ENCODE measurements around the gene LDHA. TPM values are rescaled to one million over a fixed set of nuclear protein-coding genes. Genes with fewer than 3 reads are reported as not detected.

The LDHA gene
- total RNA-seq, 1 donor from 2014 or later: 422 TPM

- no peak for DNase-seq (ENCODE audit: low spot score in 2 of 2)
- intact Hi-C loops (cut with DNase I): loop anchor here (10.0 kb wide), 1 partner anchor 86 kb away; no protein-coding TSS in a partner anchor
These were observed 14.4 kb downstream of the LDHA start for GRCh38 chr11:18408558-18409291.

DNA sequence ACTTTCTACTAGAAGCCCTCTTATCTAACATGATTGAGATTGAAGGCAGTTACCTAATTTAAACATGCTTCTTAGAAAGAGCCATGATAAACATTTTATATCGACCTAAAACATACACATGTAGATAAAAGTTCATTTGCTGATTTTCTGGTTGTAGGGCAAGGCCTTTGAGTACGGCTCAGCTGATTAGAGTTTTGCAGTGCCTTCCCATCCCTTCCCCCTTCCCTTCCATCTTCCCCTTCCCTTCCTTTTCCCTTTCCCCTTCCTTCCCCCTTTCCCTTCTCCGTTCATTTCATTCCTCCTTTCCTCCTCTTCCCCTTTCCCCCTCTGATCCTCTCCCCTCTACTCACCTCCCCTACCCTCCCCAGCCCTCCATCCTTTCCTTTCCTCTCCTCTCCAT is 22.1 kb downstream of the LDHA start:
- TF ChIP-seq, protein P1, sequence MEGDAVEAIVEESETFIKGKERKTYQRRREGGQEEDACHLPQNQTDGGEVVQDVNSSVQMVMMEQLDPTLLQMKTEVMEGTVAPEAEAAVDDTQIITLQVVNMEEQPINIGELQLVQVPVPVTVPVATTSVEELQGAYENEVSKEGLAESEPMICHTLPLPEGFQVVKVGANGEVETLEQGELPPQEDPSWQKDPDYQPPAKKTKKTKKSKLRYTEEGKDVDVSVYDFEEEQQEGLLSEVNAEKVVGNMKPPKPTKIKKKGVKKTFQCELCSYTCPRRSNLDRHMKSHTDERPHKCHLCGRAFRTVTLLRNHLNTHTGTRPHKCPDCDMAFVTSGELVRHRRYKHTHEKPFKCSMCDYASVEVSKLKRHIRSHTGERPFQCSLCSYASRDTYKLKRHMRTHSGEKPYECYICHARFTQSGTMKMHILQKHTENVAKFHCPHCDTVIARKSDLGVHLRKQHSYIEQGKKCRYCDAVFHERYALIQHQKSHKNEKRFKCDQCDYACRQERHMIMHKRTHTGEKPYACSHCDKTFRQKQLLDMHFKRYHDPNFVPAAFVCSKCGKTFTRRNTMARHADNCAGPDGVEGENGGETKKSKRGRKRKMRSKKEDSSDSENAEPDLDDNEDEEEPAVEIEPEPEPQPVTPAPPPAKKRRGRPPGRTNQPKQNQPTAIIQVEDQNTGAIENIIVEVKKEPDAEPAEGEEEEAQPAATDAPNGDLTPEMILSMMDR (IDR thresholded peaks at IDR 0.05): no peak
- H3K9me3 ChIP-seq: no peaks in the 10 kb centered on the region
- no peaks in the 10 kb centered on the region for H3K4me1 ChIP-seq
- no peaks in the 10 kb centered on the region for H3K36me3 ChIP-seq
- H3K27ac ChIP-seq: no peak overlapping the region
- no peak overlapping the region for H3K4me3 ChIP-seq
- intact Hi-C loops (cut with DNase I): no loop called here
- no peaks in the 10 kb centered on the region for H3K27me3 ChIP-seq
- no peak for DNase-seq (ENCODE audit: low spot score in 2 of 2)

More at GRCh38 chr11:18408558-18409291, 14.4 kb downstream of the LDHA start:
- Histone ChIP-seq H3K27ac (no peak overlapping the region), H3K4me3 (no peak overlapping the region), H3K27me3 (no peaks in the 10 kb centered on the region), H3K9me3 (no peaks in the 10 kb centered on the region), H3K4me1 (no peaks in the 10 kb centered on the region), H3K36me3 (peaks cover 46 to 51% of the 10 kb centered on the region in 2 donors)
- TF ChIP-seq, protein P1 (IDR thresholded peaks at IDR 0.05): no peak

GRCh38 chr11:18419040-18419439 is 24.7 kb downstream of the LDHA start:
- Histone ChIP-seq H3K4me1 (no peaks in the 10 kb centered on the region), H3K27ac (no peak overlapping the region), H3K4me3 (no peak overlapping the region), H3K27me3 (no peaks in the 10 kb centered on the region), H3K9me3 (no peaks in the 10 kb centered on the region), H3K36me3 (no peaks in the 10 kb centered on the region)
- no peak for DNase-seq (ENCODE audit: low spot score in 2 of 2)
- intact Hi-C loops (cut with DNase I): no loop called here
- TF ChIP-seq, protein P1 (IDR thresholded peaks at IDR 0.05): no peak

- H3K4me1 ChIP-seq: no peaks in the 10 kb centered on the region
- TF ChIP-seq, protein P1 (IDR thresholded peaks at IDR 0.05): no peak
- intact Hi-C loops (cut with DNase I): no loop called here
- no peaks in the 10 kb centered on the region for H3K27me3 ChIP-seq
- H3K36me3 ChIP-seq: no peaks in the 10 kb centered on the region
- H3K9me3 ChIP-seq: no peaks in the 10 kb centered on the region
- no peak overlapping the region for H3K27ac ChIP-seq
- H3K4me3 ChIP-seq: no peak overlapping the region
- DNase-seq (ENCODE audit: low spot score in 2 of 2): no peak
These were observed 25.7 kb downstream of the LDHA start for GRCh38 chr11:18420067-18420466.

DNA sequence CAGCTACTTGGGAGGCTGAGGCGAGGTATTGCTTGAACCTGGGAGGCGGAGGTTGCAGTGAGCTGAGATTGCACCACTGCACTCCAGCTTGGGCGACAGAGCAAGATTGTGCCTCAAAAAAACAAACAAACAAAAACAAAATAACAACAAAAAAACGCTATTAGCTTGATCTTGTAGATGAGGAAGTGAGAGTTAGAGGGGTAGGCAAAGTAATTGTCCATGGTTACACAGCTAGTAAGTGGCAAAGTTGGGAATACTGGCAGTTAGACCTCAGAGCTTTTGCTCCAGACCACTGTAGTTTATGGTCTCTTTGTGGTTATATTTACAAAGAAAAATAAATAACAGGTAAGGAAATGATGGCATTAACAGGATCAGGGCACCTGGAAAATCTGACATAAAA is 32.9 kb downstream of the LDHA start:
- intact Hi-C loops (cut with DNase I): no loop called here
- H3K27ac ChIP-seq: no peak overlapping the region
- TF ChIP-seq, protein P1 (IDR thresholded peaks at IDR 0.05): no peak
- no peaks in the 10 kb centered on the region for H3K36me3 ChIP-seq
- no peaks in the 10 kb centered on the region for H3K27me3 ChIP-seq
- H3K4me3 ChIP-seq: no peak overlapping the region
- no peaks in the 10 kb centered on the region for H3K4me1 ChIP-seq
- no peaks in the 10 kb centered on the region for H3K9me3 ChIP-seq
- DNase-seq (ENCODE audit: low spot score in 2 of 2): no peak
